Thoracic aorta (tissue), 2 donors: ENCODE measurements around the gene STRN3. TPM values are rescaled to one million over a fixed set of nuclear protein-coding genes. Genes with fewer than 3 reads are reported as not detected.

ENCODE experiments used
- ATAC-seq: fragments of 150-250 bp; one replicate; pipeline ENCODE4 v1.8.0; 2017; ENCODE audit warnings: low read depth; ENCODE audit not compliant: insufficient number of reproducible peaks, low FRiP score
- DNase-seq: peaks from one replicate; pipeline ENCODE4 v3.0.0-alpha.2; 2020; ENCODE audit warnings: low spot score
- H3K27ac ChIP-seq, 2 donors: fragments of 200-600 bp; sonication (generic); 1 replicate in 1 of 2; 2 replicates in 1 of 2; pipeline ENCODE4 v1.5.1; 2016; ENCODE audit warnings: mild to moderate bottlenecking in 2 of 2, moderate library complexity in 2 of 2
- H3K27me3 ChIP-seq: fragments of 200-600 bp; sonication (generic); replicated peaks from 2 replicates; pipeline ENCODE4 v1.6.0; 2016; ENCODE audit warnings: mild to moderate bottlenecking; ENCODE audit not compliant: insufficient read depth
- H3K36me3 ChIP-seq: fragments of 200-600 bp; sonication (generic); one replicate; pipeline ENCODE4 v1.5.1; 2016
- H3K4me1 ChIP-seq, 2 donors: fragments of 200-600 bp; sonication (generic); 1 replicate in 1 of 2; 2 replicates in 1 of 2; pipeline versions ENCODE4 v1.5.1 to v1.6.0; 2016; ENCODE audit warnings: low read depth in 2 of 2, mild to moderate bottlenecking in 1 of 2; ENCODE audit not compliant: control insufficient read depth in 1 of 2
- H3K4me3 ChIP-seq: fragments of 200-600 bp; sonication (generic); 2 replicates; pipeline ENCODE4 v1.5.1; 2016; ENCODE audit warnings: mild to moderate bottlenecking
- H3K9me3 ChIP-seq: fragments of 200-600 bp; sonication (generic); 2 replicates; pipeline ENCODE4 v1.5.1; 2016
- CTCF ChIP-seq: fragments of 200-600 bp; sonication (generic); IDR thresholded peaks from one replicate; pipeline ENCODE4 v1.5.1; 2019; ENCODE audit warnings: antibody characterized with exemption
- total RNA-seq, 2 donors: library from RNA; depleted of rRNA; stranded (reverse); fragments of >200 nt; gene quantifications; one replicate each; pipeline versions ENCODE4 v1.1.0 to v1.2.3, GENCODE V29; 2016

Gene STRN3
- total RNA-seq, 2 donors from 2014 or later: 39.5 to 41.2 TPM

- Histone ChIP-seq H3K4me3 (no peak overlapping the region), H3K27me3 (no peaks in the 10 kb centered on the region), H3K36me3 (no peaks in the 10 kb centered on the region), H3K9me3 (peaks cover 7% of the 10 kb centered on the region), H3K27ac (no peak overlapping the region), H3K4me1 (peaks cover 10 to 25% of the 10 kb centered on the region in 2 donors)
- DNase-seq (no peak), ATAC-seq (no peak)
- TF ChIP-seq CTCF: no peak
These were observed 27.0 kb downstream of the STRN3 start for GRCh38 chr14:30999038-30999773.

- DNase-seq (no peak), ATAC-seq (no peak)
- no peak for TF ChIP-seq CTCF
- H3K27me3 ChIP-seq: no peaks in the 10 kb centered on the region
- H3K4me1 ChIP-seq: peaks cover 10 to 31% of the 10 kb centered on the region in 2 donors
- peaks cover 7% of the 10 kb centered on the region for H3K9me3 ChIP-seq
- no peak overlapping the region for H3K27ac ChIP-seq
- H3K36me3 ChIP-seq: no peaks in the 10 kb centered on the region
- H3K4me3 ChIP-seq: no peak overlapping the region
These were observed 28.0 kb downstream of the STRN3 start for GRCh38 chr14:30998100-30998706.

DNA sequence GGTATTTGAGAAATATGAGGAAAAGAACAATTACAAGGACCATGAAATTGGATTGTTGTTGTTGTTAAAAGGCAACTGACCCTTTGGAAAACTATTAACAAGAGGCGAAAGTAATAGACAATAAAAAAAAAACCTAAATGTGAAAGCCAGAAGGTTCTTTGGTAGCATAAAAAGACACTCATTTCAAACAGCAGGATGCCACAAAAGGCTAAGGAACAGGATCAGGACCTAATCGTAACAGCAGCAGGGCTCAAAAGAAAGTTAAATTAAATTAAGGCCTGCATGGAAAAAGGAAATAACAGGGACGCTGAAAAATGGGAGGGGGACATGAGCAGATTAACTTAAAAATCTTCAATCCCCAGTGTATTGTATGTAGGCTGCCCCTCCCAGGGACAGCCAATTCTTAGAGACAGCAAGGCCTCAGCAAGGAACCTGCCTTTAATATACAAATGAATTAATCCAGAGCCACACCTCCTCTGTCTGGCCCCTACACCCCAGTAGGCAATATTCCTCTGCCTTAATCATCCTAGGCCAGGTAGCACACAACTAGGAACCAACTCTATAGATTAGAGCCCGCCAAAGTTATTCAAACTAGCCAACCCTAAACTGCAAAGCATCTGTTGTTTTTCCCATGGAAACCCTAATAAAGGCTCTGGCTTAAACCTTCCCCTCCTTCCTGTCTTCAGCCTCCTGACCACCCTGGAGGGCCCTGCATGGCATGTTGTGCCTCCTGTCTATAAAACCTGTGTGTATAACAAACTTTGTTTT, 29.1 kb downstream of the STRN3 start:
- peaks cover 10 to 31% of the 10 kb centered on the region in 2 donors for H3K4me1 ChIP-seq
- ATAC-seq: no peak

GRCh38 chr14:30995689-30996088, 30.5 kb downstream of the STRN3 start:
- peaks cover 7% of the 10 kb centered on the region for H3K9me3 ChIP-seq
- H3K4me1 ChIP-seq: peaks cover 13 to 20% of the 10 kb centered on the region in 2 donors
- DNase-seq (no peak), ATAC-seq (no peak)
- no peak for TF ChIP-seq CTCF
- no peaks in the 10 kb centered on the region for H3K36me3 ChIP-seq
- no peaks in the 10 kb centered on the region for H3K27me3 ChIP-seq
- H3K4me3 ChIP-seq: no peak overlapping the region
- H3K27ac ChIP-seq: no peak overlapping the region

More for the DNA sequence above, 29.1 kb downstream of the STRN3 start:
- no peaks in the 10 kb centered on the region for H3K36me3 ChIP-seq
- no peak for DNase-seq
- H3K4me3 ChIP-seq: no peak overlapping the region
- H3K9me3 ChIP-seq: peaks cover 7% of the 10 kb centered on the region
- no peak overlapping the region for H3K27ac ChIP-seq
- H3K27me3 ChIP-seq: no peaks in the 10 kb centered on the region
- no peak for TF ChIP-seq CTCF
